NB4 (cell line): ENCODE results near the gene PHACTR3.

ENCODE experiments used
- CTCF ChIP-seq: IDR thresholded peaks from one replicate; pipeline ENCODE4 v1.5.1; 2012; ENCODE audit warnings: low read depth, low read length
- MAX ChIP-seq: IDR thresholded peaks from 2 replicates; pipeline ENCODE4 v1.6.1; 2011; ENCODE audit warnings: low read depth, low read length
- MYC ChIP-seq: IDR thresholded peaks from 2 replicates; pipeline ENCODE4 v1.6.1; 2011; ENCODE audit warnings: low read depth, low read length
- POLR2A ChIP-seq: IDR thresholded peaks from 2 replicates; pipeline ENCODE4 v1.6.1; 2011; ENCODE audit warnings: mild to moderate bottlenecking; ENCODE audit not compliant: insufficient read length; ENCODE audit errors: extremely low read depth

GRCh38 chr20:59831916-59832270 is 227.6 kb downstream of the PHACTR3 start:
- TF ChIP-seq CTCF, result no peak
- TF ChIP-seq POLR2A, result no peak
- TF ChIP-seq MAX, result no peak
- no peak for TF ChIP-seq MYC
